GM12891 (cell line): ENCODE results near the gene LRCH3.

ENCODE experiments used
- DNase-seq: peaks from one replicate; pipeline ENCODE4 v3.0.0; 2011; ENCODE audit warnings: low spot score; ENCODE audit not compliant: insufficient read length
- FAIRE-seq: peaks from 2 replicates; lab custom pipeline; 2011; peaks lifted over from hg19 to GRCh38; lab: Jason Lieb, UNC
- PAX5 ChIP-seq: IDR thresholded peaks from 2 replicates; pipeline ENCODE4 v1.6.1; 2011; ENCODE audit warnings: low read length, moderate library complexity, mild to moderate bottlenecking; ENCODE audit not compliant: insufficient read depth, severe bottlenecking
- POLR2A ChIP-seq: IDR thresholded peaks from 2 replicates; pipeline ENCODE4 v1.6.1; 2011; ENCODE audit warnings: low read depth, low read length, control low read depth
- POLR2AphosphoS5 ChIP-seq: IDR thresholded peaks from 2 replicates; pipeline ENCODE4 v1.6.1; 2011; ENCODE audit warnings: low read depth, low read length, control low read depth
- POU2F2 ChIP-seq: IDR thresholded peaks from 2 replicates; pipeline ENCODE4 v1.6.1; 2011; ENCODE audit warnings: low read depth, mild to moderate bottlenecking, control low read depth, low read length, moderate library complexity
- SPI1 ChIP-seq: IDR thresholded peaks from 2 replicates; pipeline ENCODE4 v1.6.1; 2011; ENCODE audit warnings: low read depth, low read length, control low read depth
- TAF1 ChIP-seq: IDR thresholded peaks from 2 replicates; pipeline ENCODE4 v1.6.1; 2011; ENCODE audit warnings: low read depth, low read length, control low read depth

Gene LRCH3

DNA sequence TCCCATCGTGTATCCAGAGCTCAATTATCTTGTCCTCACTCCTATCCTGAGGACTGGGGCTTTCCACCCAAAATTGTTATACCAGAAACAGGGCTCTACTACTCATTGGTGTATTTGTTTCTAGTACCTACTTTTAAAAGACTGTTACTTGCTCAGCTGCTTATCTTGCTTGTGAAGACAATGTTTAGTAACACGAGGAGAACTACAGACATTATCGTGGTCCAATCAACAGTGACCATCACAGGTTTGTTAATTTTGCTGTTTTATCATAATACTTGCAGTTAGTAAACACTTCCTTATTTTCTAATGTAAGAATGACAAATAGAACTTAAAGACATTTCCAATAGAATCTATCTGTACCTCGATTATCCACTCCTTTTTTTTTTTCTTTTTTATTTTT is 13.5 kb downstream of the LRCH3 start:
- no peak for FAIRE-seq
- DNase-seq: no peak
- TF ChIP-seq POLR2A: no peak
- 0 out of 2 replicates have a peak, but pooled peaks have one; percentile 2 for TF ChIP-seq SPI1

DNA sequence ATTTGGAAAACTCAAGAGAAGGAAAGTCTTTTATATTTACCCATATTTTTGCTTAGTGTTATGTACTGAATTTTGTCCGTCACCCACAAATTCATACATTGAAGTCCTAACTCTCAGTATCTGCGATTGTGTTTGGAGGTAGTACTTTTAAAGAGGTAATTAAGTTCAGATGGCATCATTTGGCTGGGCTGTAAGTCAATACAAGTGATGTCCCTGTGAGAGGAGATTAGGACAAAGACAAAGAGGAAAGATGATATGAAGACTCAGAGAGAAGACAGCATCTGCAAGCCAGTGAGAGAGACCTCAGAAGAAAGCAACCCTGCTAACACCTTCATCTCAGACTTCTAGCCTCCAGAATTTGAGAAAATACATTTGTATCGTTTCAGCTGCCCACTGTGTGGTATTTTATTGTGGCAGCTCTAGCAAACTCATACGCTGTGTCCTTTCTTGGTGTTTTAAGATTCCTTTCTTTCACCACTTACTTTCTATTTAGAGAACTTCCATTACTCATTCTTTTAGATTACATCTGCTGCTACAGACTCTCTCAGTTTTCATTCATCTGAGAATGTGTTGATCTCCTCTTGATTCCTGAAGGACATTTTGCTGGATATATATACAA is 17.0 kb downstream of the LRCH3 start:
- TF ChIP-seq POLR2A: no peak
- no peak for TF ChIP-seq PAX5
- no peak for TF ChIP-seq TAF1
- no peak for TF ChIP-seq POU2F2
- TF ChIP-seq SPI1: no peak
- TF ChIP-seq POLR2AphosphoS5: no peak
- FAIRE-seq (peak; percentile 63), DNase-seq (no peak)

DNA sequence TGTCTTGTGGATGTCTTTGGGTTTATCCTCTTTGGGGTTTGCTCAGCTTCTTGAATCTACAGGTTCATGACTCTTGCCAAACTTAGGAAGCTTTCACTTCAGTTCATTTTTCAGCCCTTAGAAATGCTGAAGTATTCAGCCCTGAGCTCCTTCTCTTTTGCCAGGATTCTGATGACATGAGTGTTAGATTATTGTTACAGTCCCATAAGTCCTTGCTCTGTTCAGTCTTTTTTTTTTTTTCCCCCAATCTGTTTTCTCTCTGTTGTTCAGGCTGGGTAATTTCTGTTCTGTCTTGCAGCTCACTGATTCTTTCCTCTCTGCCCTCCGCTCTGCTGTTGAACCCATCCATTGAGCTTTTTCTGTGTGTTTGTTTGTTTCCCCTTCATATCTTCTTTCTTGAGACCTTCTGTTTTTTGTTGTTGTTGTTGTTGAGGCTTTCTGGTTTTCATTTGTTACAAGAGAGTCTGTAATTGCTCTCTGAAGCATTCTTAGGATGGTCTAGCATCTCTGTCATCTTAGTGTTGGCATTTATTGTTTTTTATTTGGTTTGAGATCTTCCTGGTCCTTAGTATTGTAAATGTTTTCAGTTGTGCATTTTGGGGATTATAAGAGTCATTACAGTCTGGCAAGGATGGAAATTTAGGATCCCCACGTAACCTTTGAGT is 18.4 kb downstream of the LRCH3 start:
- TF ChIP-seq POLR2AphosphoS5 (no peak), POLR2A (no peak), PAX5 (no peak), TAF1 (no peak), SPI1 (no peak), POU2F2 (no peak)
- FAIRE-seq: no peak
- no peak for DNase-seq

DNA sequence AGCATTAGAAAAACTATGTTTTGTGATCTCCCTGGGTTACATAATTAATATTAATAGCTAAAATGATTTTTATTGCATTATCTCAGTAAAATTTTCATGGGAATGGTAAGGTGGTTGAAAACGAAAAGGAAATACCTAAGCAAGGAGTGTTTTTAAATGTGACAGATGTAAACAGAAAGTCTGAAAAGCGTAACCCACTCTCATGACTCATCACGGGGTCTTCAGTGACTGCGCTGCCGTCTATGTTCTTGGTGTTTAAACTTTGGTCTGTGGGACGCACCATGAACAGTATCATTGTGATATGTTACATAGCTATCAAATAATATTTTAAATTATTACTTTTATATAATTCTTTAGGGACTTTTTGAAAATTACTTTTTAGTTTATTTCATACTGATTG is 19.8 kb downstream of the LRCH3 start:
- DNase-seq (no peak), FAIRE-seq (no peak)
- TF ChIP-seq TAF1: no peak
- no peak for TF ChIP-seq SPI1
- no peak for TF ChIP-seq PAX5
- no peak for TF ChIP-seq POLR2A
- no peak for TF ChIP-seq POLR2AphosphoS5
- TF ChIP-seq POU2F2: no peak

DNA sequence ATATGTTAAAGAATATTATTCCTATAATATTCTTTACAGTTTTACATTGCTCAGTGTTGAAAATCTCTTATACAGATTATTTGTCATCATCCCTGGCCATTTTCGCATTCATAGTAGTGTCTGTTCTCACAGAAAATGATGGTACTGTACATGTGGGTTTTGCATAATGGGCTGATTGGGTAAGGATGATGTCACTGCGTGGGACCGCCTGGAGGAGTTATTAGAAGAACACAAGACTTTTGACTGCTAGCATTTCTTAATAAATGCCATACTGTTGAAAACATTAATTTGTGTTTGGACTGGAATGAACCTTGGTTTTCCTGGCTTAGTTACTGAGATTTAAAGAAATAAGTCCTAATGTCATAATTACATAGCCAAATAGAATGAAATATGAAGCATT is 20.3 kb downstream of the LRCH3 start:
- DNase-seq (no peak), FAIRE-seq (no peak)
- no peak for TF ChIP-seq SPI1
- TF ChIP-seq POU2F2: peak; percentile 20; the same call in 1 of the 2 replicates
- TF ChIP-seq POLR2AphosphoS5: no peak
- TF ChIP-seq PAX5: no peak
- TF ChIP-seq POLR2A: no peak
- TF ChIP-seq TAF1: no peak

DNA sequence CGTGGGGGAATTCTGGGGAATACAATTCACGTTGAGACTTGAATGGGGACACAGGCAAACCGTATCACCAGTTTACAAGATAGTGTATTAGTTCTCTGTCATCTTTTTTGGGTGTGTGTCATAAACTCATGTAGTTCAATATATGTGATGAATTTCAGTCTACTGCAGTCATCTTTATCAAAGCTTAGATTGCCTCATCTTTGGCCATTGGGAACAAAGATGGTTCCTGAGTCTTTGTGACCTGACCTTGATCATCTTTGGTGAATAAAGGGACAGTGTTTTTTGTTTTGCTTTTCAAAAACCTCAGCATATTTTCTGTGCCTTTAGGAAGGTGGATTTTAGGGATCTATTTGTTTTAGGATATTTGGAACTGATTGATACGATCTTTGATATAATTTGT is 23.3 kb downstream of the LRCH3 start:
- FAIRE-seq (peak; percentile 50), DNase-seq (no peak)
- TF ChIP-seq TAF1 (no peak), PAX5 (no peak), POU2F2 (no peak), POLR2A (no peak), SPI1 (no peak), POLR2AphosphoS5 (no peak)

DNA sequence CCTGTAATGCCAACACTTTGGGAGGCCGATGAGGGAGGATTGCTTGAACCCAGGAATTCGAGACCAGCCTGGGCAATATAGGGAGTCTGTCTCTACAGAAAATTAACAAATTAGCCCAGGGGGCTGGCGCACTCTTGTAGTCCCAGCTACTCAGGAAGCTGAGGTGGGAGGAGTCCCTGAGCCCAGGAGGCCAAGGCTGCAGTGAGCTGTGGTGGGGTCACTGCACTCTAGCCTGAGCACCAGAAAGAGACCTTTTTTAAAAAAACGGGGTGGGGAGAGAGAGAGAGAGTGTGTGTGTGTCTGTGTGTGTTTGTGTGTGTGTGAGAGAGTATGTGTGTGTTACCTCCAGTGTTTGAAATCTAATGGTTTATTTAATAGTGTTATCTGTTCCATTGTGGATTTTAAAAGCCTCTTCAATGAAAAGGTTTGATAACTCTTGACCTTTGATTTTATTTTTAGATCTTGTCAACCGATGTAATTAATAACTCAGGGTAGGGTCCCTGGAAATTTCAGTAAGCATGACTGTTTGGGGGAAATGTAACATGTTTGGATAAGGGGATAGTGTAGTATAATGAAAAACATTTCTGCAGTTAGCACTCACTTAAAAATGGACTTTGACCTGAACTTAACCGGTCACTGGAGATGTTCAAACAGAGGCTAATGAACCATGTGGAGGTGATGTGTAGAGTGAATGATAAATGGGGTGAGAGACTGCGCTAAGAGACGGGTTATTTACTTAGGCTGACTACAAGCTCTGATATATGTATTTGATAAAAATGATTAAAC is 29.7 kb downstream of the LRCH3 start:
- no peak for TF ChIP-seq POLR2AphosphoS5
- no peak for TF ChIP-seq SPI1
- TF ChIP-seq POLR2A: no peak
- no peak for TF ChIP-seq POU2F2
- no peak for TF ChIP-seq PAX5
- TF ChIP-seq TAF1: no peak
- no peak for FAIRE-seq

DNA sequence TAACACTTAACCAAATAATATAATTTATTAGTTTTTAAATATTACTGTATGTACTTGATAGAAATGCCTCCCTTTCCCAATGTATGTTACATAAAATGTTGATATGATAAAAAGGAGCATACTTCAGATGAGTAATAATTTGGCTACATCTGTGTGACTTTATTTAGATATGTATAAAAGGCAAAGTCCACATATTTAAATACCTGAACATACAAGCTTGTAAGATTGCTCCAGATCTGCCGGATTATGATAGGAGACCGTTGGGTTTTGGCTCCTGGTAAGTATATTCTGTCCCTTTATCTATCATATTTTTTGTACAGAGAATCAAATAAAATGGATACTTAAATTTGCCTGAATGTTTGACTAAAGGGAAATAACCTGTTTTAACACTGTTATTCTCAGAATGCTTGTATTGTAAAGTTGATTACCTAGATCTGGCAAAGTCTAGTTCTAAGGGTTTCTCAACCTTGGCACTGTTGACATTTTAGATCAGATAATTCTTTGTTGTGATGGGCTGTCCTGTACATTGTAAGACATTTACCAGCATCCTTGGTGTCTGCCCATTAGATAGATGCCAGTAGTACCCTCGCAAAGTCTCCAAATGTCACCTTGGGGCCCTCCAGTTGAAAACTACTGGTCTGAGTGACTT is 38.5 kb downstream of the LRCH3 start:
- DNase-seq (no peak), FAIRE-seq (no peak)
- TF ChIP-seq POLR2A: no peak
- no peak for TF ChIP-seq POLR2AphosphoS5
- no peak for TF ChIP-seq POU2F2
- no peak for TF ChIP-seq PAX5
- TF ChIP-seq TAF1: no peak
- TF ChIP-seq SPI1: no peak

More for the DNA sequence above, 29.7 kb downstream of the LRCH3 start:
- DNase-seq: no peak

DNA sequence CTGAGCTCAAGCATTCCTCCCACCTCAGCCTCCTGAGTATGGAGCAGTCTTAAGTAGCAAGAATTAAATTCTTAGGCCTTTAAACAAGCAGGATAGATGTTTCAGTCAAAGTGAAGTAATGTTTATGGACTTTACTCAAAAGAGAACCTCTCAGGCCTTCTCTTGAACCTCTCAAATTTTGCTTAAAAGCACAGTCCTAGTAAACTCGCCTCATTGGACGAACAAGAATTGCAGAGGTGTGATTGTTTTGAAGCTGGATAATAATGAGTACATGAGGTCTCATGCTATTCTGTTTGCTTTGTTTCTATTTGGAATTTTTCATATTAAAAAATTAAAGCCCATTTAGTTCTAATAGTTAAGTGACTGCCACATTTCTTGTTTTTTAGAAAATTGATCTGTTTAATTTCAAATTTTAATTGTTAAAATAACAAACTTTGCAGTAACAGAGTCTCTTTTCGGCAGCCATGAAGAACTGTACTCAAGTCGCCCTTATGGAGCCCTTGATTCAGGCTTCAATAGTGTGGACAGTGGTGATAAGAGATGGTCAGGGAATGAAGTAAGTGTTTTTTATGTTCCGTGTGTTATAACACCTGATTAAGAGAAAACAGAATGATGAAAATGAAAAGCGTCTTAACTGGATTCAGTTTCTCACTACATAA is 39.4 kb downstream of the LRCH3 start:
- DNase-seq: no peak
- no peak for TF ChIP-seq TAF1
- TF ChIP-seq SPI1: no peak
- no peak for TF ChIP-seq POU2F2
- no peak for TF ChIP-seq POLR2A
- no peak for TF ChIP-seq PAX5
- no peak for TF ChIP-seq POLR2AphosphoS5
- FAIRE-seq: no peak

DNA sequence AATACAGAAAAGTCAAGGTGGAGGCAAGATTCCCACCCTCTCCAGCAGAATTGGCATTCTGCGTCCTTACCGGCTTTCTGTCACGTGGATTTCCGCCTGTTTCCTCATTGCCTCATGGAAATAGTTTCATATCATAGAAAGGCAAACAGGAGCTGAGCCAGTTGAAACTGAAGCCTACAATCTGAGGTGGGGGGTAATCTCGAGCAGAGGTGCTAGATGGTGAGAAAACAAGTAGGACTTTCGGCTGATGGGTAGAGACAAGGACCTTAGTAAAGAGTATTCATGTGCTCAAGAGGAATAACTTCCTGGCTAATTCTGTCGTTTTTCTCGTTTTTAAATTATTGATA is 39.9 kb downstream of the LRCH3 start:
- no peak for TF ChIP-seq POLR2AphosphoS5
- TF ChIP-seq POU2F2: no peak
- TF ChIP-seq POLR2A: no peak
- TF ChIP-seq SPI1: no peak
- no peak for TF ChIP-seq TAF1
- no peak for TF ChIP-seq PAX5
- DNase-seq: no peak
- FAIRE-seq: no peak
